ENCODE results near the gene TMEM150A.

GRCh38 chr2:85591563-85591962 lies 10.9 kb downstream of the TMEM150A start:
- TF ChIP-seq, protein P1, sequence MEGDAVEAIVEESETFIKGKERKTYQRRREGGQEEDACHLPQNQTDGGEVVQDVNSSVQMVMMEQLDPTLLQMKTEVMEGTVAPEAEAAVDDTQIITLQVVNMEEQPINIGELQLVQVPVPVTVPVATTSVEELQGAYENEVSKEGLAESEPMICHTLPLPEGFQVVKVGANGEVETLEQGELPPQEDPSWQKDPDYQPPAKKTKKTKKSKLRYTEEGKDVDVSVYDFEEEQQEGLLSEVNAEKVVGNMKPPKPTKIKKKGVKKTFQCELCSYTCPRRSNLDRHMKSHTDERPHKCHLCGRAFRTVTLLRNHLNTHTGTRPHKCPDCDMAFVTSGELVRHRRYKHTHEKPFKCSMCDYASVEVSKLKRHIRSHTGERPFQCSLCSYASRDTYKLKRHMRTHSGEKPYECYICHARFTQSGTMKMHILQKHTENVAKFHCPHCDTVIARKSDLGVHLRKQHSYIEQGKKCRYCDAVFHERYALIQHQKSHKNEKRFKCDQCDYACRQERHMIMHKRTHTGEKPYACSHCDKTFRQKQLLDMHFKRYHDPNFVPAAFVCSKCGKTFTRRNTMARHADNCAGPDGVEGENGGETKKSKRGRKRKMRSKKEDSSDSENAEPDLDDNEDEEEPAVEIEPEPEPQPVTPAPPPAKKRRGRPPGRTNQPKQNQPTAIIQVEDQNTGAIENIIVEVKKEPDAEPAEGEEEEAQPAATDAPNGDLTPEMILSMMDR (conservative IDR thresholded peaks at IDR 0.05; ENCODE audit: low read length), result no peak
- TF ChIP-seq EZH2phosphoT487 (IDR thresholded peaks at IDR 0.05; ENCODE audit: borderline replicate concordance, low read depth, low read length), result no peak

Data from OCI-LY7 (cell line).